ENCODE measurements around the gene PTGES2.
A peak's percentile ranks its signal among the peaks of the same experiment; 100 is the strongest.
"Not testable (repeated sequence)": the region's sequence is repeated elsewhere in the genome, so short reads cannot be mapped to it uniquely, and the experiment has no call there.

The PTGES2 gene

DNA sequence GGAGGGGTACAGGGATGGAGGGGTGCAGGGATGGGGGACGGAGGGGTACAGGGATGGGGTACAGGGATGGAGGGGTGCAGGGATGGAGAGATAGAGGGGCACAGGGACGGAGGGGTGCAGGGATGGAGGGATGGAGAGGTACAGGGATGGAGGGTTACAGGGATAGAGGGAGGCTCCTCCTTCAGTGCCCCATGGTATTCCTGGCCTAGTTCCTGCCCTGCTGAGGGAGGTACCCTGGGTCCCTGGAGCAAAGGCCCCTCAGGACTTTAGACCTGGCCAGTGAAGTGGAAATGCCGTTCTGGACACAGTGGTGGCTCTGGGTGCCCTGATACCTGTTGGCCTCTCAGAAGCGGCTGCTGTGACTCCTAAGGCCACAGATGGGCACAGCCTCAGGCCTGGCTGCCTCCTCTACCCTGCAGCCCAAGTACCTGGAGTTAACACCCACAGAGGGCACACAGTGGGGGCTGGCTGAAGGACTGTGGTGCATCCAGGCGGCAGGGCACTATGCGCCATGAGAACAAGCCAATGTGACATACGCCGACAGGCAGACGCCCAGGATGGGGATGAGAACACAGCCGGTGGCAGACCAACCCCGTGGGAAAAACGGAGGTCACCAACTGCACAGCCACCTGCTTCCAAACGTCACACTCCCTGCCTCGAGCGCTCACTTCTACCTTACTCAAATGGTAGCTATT lies 8.4 kb downstream of the PTGES2 start:
- no peak for DNase-seq (ENCODE audit: low read depth)

DNA sequence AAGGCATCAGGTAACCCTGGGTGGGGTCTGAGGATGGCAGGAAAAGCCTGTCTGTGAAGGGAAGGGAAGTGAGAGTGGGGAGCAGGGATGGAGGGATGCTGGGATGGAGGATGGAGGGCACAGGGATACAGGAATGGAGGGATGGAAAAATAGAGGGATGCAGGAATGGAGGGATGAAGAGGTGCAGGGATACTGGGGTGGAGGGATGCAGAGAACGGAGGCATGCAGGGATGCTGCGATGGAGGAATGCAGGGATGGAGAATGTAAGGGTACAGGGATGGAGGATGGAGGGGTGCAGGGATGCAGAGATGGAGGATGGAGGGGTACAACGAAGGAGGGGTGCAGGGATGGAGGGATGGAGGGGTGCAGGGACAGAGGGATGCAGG lies 9.1 kb downstream of the PTGES2 start:
- no peak for DNase-seq (ENCODE audit: low read depth)

DNA sequence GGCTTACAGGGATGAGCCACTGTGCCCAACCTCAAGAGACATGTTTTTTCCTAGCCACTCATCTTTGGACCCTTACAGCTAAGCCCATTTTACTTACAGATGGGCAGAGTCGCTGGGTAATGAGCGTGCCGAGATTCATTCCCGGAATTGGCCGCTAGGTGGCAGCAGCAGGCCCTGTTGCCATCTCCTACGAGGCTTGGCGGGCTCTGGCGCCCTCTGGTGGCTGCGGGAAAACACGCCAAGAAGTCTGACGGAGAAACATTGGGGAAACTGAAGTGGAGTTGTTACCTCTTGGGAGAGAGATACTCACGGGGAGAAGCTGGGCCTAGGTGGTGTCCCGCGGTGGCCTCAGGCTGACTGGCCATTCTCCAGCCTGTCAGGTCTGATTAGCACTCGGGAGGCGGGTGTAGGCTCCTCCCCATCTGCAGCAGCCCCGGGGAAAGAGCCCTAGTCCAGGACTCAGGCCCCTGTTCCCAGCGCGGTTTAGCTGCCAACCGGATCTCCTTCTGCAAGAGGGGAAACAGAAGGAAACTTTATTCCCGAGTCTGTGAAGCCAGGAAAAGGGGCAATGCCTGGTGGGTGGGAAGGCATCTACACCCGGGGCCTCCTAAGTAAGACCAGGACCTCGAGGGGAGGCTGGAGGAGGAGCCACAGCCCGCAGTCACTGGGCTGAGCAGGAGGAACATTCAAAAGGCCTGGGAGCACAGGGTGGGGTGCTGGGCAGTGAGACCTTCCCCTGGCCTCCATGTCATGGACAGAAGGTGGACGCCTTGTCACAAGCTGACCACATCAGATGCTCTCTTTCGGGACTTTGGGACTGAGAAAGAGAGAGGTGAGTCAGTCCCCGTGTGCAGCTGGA lies 9.7 kb downstream of the PTGES2 start:
- peak; percentile 78 for DNase-seq (ENCODE audit: low read depth)

DNA sequence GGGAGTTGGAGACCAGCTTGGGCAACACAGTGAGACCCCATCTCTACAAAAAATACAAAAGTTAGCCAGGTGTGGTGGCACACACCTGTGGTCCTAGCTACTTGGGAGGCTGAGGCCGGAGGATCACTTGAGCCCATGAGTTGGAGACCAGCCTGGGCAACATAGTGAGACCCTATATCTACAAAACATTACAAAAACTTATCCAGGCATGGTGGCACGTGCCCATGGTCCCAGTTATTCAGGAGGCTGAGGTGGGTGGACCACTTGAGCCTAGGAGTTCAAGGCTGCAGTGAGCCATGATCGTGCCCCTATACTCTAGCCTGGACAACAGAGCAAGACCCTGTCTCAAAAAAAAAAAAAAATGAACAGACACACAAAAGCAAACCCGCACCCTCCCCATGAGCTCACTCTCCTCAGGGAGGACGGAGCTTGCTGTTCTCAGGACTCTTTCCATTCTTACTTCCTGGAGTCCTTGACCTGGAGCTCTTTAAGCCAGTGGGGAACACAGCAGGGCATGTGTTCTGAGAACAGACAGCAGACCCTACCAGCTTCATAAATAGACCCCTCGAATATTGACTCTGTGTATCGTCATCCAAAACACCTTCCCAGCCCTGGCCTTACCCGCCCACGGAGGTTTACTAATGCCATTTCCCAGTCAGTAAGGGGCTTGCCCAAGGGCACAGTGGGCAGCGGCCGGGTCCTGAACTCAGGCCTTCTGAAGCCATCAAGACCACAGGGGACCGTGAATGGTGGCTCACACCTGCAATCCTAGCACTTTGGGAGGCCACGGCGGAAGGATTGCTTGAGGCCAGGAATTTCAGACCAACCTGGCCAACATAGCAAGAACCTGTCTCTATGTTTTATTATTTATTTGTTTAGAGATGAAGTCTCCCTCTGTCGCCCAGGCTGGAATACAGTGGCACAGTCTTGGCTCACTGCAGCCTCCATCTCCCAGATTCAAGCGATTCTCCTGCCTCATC lies 11.1 kb downstream of the PTGES2 start:
- DNase-seq (ENCODE audit: low read depth), result no peak

DNA sequence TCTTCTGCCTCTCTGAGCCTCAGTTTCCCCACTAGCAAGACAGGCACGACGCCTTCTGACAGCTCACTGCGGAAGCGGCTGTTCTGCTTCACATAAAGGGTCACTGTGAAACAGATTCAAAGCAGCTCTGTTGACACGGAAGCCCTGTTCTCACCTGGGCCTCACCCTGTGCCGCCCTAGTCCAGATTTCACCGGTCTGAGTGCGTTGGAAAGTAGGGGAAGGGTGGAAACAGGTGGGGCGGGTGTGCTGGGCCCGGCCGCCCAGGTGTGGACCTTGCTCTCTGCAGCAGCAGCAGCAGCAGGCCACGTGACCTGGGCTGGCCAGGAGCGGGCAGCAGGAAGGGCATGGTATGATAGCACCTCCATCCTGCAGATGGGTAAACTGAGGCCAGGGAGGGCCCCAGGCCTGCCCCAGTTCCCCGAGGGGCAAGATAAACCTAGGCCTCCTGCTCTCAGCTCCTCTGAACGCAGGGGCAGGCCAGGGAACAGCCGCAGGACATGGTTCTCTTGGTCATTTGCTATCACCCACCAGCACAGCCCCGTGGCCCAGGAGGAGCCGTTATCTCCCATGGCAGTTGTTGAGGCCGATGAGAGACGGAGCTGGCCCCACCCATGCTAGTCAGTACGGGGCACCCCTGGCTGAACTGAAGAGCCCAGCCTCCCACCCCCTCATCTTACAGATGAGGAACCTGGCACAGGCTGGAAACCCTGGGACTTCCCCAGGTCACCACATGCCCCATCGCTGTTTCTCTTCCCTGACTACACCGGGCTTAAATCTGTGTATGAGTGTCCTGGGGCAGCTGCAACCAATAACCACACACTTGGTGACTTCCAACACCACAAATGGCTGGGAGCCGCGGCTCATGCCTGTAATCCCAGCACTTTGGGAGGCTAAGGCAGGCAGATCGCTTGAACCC lies 12.1 kb downstream of the PTGES2 start:
- peak; percentile 92 for DNase-seq (ENCODE audit: low read depth)

DNA sequence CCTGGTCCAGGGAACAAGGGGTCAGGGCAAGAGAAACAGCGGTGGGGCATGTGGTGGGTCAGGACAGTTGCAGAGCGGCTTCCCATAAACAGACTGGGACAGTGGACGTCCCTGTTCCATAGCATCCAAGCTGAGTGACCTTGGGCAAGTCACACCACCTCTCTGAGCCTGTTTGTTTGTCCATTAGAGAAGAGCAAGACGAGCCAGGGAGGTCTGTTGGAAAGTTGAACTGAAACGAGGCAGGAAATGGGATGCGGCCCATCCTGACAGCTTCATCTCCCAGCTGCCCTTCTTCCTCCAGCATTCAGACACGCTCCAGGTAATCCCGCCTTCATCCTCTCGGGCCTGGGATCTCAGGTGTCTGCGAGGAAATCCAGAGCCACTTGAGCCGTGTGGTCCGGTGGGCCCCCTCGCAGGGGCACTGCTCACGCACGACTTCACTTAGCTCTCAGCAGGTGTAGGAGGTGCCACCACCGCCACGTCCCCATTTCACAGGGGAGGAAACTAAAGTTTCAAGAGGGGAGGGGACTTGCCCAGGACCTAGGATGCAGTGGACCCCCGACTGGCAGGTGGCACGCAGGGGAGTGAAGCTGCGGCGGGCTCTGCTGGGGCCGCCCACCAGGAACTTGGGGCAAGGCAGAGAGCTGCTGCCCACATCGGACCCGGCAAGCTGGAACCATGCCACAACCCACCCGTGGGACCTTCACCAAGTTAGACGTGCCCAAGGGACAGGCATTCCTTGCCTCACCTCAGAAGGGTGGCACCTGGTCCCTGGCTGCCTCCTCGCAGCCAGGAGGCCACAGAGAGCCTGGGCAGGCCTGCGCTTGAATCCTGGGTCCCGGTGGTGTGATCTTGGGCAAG lies 13.0 kb downstream of the PTGES2 start:
- DNase-seq (ENCODE audit: low read depth), result no peak

DNA sequence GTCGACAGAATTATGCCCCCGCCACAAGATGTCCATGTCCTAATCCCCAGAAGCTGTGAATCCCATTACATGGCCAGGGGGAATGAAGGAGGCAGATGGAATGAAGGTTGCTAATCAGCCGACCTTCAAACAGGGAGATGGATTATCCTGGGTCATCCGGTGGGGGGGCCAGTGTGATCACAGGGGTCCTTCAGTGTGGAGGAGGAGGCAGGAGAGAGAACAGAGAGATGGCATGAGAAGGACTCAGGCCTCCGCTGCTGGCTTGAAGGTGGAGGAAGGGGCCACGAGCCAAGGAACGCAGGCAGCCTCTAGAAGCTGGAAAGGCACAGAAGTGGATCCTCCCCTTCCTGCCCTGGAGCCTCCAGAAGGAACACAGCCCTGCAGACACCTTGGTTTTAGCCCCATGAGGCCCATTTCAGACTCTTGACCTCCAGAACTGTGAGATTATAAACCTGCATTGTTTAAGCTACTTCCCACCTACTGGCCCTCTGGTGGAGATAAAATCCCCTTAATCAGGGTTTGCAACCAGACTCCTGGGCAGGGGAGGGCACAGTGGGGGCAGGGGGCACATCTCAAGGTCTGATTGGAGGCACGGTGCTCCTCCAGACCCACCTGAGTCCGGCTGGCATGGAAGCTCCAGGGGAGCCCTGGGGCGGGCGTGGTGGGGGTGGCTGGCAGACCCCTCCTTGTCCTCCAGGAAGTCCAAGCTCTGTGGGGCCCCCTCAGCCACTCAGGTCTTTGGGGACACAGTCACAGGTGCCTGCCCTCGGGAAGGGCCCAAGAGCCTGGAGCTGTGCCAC lies 13.8 kb downstream of the PTGES2 start:
- DNase-seq (ENCODE audit: low read depth), result no peak

DNA sequence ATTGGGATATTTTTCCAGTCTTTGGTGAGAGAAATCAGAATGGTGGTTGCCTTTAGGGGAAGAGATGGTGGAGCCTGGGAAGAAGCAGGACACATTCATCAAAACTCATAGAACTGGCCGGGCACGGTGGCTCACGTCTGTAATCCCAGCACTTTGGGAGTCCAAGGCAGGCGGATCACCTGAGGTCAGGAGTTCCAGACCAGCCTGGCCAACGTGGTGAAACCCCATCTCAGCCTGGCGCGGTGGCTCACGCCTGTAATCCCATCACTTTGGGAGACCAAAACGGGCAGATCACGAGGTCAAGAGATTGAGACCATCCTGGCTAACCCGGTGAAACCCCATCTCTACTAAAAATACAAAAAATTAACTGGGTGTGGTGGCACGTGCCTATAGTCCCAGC lies 15.8 kb downstream of the PTGES2 start:
- not testable (repeated sequence) for DNase-seq (ENCODE audit: low read depth)

DNA sequence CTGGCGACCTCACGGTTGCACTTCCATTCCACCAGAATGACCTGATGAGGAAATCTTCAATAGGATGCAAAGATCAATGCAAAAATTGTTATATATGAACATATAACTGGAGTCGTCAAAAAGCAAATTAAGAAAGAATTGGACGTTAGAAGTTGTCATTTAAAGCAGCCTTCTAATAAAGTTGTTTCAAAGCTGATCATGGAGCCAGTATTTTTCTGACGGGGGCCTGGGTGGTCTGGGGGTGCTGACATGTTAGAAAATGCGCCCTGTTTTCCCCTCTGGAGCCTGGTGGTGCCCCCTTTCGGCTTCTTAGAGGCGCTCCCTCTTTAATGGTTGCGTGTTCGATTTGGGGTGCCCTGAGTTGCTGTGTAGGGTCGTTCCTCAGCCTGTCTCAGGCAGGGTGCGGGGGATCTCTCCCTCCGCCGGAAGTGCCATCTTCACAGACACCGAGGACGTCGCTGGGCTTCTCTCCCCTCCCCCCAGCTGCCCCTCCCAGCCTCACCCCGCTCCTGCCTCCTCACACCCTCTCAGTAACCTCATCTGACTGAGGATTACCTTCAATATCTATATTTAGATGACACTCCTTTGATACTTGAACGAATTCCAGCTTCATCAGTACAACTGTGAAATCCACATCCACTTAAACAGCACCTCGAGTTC lies 18.3 kb downstream of the PTGES2 start:
- no peak for DNase-seq (ENCODE audit: low read depth)

DNA sequence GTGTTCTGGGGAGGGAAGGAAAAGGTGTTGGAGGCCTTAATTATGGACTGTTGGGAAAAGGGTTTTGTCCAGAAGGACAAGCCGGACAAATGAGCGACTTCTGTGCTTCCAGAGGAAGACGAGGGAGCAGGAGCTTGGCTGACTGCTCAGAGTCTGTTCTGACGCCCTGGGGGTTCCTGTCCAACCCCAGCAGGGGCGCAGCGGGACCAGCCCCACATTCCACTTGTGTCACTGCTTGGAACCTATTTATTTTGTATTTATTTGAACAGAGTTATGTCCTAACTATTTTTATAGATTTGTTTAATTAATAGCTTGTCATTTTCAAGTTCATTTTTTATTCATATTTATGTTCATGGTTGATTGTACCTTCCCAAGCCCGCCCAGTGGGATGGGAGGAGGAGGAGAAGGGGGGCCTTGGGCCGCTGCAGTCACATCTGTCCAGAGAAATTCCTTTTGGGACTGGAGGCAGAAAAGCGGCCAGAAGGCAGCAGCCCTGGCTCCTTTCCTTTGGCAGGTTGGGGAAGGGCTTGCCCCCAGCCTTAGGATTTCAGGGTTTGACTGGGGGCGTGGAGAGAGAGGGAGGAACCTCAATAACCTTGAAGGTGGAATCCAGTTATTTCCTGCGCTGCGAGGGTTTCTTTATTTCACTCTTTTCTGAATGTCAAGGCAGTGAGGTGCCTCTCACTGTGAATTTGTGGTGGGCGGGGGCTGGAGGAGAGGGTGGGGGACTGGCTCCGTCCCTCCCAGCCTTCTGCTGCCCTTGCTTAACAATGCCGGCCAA lies 19.1 kb downstream of the PTGES2 start:
- DNase-seq (ENCODE audit: low read depth), result no peak

DNA sequence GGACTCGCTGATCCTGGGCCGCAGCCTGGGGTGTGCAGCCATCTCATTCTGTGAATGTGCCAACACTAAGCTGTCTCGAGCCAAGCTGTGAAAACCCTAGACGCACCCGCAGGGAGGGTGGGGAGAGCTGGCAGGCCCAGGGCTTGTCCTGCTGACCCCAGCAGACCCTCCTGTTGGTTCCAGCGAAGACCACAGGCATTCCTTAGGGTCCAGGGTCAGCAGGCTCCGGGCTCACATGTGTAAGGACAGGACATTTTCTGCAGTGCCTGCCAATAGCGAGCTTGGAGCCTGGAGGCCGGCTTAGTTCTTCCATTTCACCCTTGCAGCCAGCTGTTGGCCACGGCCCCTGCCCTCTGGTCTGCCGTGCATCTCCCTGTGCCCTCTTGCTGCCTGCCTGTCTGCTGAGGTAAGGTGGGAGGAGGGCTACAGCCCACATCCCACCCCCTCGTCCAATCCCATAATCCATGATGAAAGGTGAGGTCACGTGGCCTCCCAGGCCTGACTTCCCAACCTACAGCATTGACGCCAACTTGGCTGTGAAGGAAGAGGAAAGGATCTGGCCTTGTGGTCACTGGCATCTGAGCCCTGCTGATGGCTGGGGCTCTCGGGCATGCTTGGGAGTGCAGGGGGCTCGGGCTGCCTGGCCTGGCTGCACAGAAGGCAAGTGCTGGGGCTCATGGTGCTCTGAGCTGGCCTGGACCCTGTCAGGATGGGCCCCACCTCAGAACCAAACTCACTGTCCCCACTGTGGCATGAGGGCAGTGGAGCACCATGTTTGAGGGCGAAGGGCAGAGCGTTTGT lies 19.9 kb downstream of the PTGES2 start:
- DNase-seq (ENCODE audit: low read depth), result no peak

DNA sequence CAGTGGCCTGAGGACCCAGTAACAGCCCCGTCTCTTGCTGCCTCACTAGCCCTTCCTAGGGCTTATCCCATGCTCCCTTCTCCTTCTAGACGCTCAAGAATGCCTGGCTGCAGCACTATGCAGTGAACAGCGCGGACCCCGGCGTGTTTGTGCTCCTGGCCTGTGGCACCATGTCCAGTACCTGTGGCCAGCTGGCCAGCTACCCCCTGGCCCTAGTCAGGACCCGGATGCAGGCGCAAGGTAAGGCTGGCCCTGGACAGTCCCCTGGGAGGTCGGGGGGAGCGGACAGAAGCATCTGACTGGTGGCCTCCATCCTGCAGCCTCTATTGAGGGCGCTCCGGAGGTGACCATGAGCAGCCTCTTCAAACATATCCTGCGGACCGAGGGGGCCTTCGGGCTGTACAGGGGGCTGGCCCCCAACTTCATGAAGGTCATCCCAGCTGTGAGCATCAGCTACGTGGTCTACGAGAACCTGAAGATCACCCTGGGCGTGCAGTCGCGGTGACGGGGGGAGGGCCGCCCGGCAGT lies 20.5 kb downstream of the PTGES2 start:
- DNase-seq (ENCODE audit: low read depth), result no peak

DNA sequence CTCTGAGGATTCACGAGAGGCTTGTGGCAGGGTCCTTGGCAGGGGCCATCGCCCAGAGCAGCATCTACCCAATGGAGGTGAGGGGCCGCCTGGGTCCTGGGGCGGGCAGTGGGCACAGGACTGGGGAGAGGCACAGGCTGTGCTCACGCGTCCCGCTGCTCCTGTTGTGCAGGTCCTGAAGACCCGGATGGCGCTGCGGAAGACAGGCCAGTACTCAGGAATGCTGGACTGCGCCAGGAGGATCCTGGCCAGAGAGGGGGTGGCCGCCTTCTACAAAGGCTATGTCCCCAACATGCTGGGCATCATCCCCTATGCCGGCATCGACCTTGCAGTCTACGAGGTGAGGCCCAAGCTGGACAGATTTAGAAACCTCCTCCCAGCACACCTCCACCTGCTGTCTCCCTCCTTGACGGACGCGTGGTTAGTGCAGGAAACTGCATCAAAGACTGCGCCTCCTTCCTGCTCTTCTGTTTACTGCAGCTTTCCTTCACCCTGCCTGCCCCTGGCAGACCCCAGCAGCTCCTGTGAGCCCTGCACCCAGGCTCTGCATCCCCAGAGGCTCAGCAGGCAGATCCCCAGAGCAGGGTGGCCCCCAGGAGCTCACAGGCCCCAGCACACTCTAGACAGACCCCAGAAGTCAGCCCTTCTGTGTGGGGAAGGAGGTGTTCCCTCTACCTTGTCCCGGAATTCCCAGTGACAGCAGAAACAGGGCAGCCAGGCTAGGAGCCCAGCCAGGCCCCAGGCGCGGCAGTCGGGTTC lies 21.2 kb downstream of the PTGES2 start:
- no peak for DNase-seq (ENCODE audit: low read depth)

DNA sequence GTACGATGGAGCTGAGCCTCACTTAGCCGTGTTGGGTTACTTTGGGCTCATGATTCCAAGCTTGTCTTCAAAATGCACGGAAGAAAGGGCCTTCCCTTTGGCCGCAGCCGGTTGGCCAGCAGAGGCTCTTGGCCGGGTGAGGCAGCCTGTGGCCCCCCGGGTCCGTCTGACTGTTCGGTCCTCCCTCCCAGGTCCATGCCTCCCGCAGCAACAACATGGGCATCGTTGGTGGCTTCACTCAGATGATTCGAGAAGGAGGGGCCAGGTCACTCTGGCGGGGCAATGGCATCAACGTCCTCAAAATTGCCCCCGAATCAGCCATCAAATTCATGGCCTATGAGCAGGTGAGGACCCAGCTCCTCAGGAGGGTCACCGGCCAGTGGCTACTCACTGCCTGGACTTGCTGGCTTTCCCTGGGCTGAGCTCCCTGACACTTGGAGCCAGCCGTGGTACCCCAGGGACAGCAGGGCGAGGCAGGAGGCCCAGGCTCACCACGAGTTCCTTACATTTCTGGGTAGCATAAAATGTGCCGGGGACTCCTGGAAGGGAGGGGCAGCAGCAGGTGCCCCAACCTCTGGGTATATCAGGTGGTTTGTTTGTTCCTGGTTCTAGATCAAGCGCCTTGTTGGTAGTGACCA lies 21.9 kb downstream of the PTGES2 start:
- DNase-seq (ENCODE audit: low read depth), result no peak

DNA sequence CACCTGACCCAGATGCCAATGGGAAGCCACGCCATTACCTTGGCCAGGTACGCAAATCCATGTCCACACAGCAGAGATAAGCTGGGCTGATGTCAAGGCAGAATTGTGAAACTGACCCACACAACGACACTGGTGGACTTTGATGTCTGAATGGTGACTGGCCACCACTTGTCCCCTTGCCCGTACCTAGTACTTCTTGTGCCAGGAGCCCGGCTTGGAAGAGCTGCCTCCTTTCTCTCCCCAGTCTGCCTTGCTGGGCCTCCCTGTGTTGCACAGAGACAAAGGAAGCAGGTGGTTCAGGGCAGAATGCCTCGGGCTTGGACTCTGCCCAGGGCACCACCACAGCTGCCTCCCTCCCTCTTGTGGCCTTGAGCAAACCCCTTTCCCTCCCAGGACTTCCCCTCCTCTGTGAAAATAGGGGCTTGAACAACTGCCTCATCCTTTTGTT lies 23.3 kb downstream of the PTGES2 start:
- DNase-seq (ENCODE audit: low read depth), result no peak

DNA sequence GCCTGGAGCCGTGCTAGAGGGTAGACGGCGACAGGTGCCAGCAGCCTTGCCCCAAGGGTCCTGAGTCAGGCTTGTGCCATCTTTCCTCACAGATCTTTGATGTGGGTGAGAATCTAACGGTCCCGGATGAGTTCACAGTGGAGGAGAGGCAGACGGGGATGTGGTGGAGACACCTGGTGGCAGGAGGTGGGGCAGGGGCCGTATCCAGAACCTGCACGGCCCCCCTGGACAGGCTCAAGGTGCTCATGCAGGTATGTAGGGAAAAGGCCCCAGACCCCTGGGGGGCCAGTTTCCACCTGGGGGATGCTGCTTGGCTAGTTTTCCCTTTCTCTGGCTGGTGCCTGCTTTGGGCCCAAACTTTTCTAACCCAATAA lies 24.0 kb downstream of the PTGES2 start:
- DNase-seq (ENCODE audit: low read depth), result no peak
